ENCODE data around the gene MSANTD2.

The MSANTD2 gene

DNA sequence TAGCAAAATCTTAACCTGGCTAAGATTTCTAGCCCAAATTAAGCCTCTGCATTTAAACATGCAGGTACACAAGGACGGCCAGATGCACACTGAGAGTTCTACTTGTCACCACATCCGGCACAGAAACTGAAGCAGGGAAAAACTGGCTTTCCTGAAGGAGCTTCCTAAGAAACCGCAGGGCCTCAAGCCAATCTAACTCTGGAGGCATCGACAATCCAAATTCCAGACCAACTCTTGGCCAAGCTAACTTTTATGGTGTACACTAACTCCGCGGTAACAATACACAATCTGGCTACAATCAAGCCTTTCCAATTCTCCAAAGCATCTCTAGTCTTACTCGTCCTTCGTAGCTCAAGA lies 1.2 kb downstream of the MSANTD2 start:
- H3K4me3 ChIP-seq (ENCODE audit: low read length): peak overlapping the region; percentile 70
- peak; percentile 42 for DNase-seq (ENCODE audit: low read depth)
- TF ChIP-seq, protein P1, sequence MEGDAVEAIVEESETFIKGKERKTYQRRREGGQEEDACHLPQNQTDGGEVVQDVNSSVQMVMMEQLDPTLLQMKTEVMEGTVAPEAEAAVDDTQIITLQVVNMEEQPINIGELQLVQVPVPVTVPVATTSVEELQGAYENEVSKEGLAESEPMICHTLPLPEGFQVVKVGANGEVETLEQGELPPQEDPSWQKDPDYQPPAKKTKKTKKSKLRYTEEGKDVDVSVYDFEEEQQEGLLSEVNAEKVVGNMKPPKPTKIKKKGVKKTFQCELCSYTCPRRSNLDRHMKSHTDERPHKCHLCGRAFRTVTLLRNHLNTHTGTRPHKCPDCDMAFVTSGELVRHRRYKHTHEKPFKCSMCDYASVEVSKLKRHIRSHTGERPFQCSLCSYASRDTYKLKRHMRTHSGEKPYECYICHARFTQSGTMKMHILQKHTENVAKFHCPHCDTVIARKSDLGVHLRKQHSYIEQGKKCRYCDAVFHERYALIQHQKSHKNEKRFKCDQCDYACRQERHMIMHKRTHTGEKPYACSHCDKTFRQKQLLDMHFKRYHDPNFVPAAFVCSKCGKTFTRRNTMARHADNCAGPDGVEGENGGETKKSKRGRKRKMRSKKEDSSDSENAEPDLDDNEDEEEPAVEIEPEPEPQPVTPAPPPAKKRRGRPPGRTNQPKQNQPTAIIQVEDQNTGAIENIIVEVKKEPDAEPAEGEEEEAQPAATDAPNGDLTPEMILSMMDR (IDR thresholded peaks at IDR 0.05; ENCODE audit: insufficient read depth, low read depth, low read length, missing control alignments): no peak

DNA sequence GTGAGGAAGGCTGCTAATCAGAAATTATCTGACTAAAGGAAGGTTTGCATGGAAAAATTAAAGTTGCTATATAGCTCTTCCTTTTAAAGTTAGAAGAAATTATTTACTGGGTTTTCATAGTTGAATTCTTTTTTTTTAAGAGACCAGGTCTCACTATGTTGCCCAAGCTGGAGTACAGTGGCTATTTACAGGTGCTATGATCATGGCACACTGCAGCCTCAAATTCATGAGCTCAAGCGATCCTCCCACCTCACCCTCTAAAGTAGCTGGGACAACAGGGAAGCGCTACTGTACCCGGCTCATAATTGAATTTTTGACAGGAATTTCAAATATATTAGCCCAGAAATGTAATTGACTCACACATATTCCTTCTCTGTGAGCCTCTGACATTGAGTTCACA lies 3.9 kb downstream of the MSANTD2 start:
- DNase-seq (ENCODE audit: low read depth): no peak
- H3K4me3 ChIP-seq (ENCODE audit: low read length): no peak overlapping the region
- TF ChIP-seq, protein P1 (IDR thresholded peaks at IDR 0.05; ENCODE audit: insufficient read depth, low read depth, low read length, missing control alignments): no peak

DNA sequence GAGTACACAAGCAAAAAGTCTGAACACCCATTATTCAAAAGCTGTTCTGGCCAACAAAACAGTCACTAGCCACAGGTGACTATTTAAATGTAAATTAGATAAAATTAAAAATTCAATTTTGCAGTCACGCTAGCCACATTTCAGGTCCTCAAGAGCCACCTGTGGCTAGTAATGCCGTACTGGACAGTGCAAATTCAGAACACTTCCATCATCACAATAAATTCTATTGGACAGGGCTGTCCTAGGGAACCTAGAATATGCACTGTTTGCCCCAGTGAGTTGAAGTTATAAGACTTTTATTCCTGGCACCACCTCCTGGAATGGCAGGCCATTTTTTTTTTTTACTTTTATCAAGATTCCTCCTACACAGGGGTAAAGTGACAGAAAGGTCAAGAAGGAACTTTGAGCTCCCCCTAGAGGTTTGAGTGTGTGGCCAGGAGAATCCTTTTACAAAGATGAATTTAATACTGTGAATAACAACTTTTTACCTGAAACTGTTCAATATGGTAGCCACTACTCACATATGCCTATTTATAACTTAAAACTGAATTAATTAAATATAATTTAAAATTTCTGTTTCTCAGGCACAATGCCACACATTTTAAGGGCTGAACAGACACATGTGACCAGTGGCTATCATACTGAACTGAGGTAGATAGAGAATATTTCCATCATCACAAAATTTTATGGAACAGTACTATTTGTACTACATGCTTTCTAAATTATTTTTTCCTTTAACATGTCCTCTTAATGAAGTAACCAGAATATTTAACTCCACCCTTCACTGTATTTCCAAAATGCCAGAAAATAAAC lies 6.5 kb downstream of the MSANTD2 start:
- TF ChIP-seq, protein P1 (IDR thresholded peaks at IDR 0.05; ENCODE audit: insufficient read depth, low read depth, low read length, missing control alignments): peak; percentile 81
- DNase-seq (ENCODE audit: low read depth): peak; percentile 63
- no peak overlapping the region for H3K4me3 ChIP-seq (ENCODE audit: low read length)

DNA sequence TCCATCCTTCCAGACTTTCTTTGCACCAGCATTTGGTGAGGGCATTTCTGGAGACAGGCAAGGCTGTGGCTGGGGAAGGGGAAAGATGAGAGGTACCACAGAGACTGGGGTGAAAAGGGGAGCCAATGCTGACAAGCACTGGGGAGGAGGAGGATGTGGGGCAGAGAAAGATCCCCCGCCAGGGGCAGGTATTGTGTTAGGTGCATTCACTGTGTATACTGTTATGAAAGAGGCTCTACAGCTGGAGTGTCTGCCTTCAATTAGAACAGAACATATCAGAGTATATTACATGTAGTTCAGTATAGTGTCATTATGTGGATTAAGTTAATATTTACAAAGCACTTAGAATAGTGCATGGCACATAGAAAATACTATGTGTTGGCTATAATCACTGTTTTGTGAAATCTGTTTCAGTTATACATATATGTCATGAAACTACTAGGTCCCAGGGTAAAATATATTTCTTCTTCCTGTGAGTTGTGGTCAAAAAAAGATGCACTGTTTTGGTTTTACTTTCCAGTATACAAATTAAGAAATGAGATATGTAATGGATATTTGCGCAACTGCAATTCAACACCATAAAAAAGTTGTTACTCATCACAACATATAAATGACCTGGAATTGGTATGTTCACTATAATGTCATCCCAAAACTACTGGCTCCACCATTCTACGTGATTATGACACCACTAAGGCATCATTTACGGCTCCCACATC lies 8.4 kb downstream of the MSANTD2 start:
- peak; percentile 21 for DNase-seq (ENCODE audit: low read depth)
- no peak overlapping the region for H3K4me3 ChIP-seq (ENCODE audit: low read length)
- TF ChIP-seq, protein P1 (IDR thresholded peaks at IDR 0.05; ENCODE audit: insufficient read depth, low read depth, low read length, missing control alignments): no peak

DNA sequence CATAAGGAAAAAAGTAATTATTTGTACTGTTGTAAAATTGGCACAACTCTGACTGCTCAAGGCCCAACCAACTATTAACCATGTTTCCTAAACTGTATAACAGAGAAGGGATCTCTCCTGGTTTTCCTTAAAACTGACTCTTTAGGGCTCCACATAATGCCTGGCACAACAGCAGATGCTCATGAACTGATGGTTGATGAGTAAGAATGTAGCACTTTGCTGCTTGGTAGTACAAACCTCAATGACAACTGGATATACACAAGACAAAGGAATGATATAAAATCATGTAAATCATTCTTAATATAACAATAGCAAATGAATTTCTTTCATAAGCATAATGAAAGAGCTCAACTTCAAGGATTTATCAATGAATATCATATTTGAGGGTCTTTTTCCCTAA lies 11.7 kb downstream of the MSANTD2 start:
- no peak for DNase-seq (ENCODE audit: low read depth)
- H3K4me3 ChIP-seq (ENCODE audit: low read length): no peak overlapping the region
- TF ChIP-seq, protein P1 (IDR thresholded peaks at IDR 0.05; ENCODE audit: insufficient read depth, low read depth, low read length, missing control alignments): no peak

DNA sequence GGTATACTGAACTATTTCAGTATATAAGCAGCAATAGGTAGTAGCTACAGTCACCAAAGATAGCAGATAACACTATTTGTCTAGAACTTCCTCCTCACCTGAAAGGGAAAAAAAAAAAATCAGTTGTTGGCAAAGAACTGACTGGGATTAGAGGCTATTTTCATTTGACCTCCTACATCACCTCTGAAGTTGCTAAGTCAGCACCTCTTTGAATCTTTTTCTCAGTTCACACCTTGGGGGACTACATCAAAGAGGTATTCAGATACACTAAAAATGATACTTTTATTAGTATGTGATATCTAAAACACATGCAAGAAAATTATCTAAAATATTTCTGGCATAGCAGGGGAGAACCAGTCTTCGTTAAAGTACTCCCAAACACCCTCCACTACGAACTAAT lies 16.2 kb downstream of the MSANTD2 start:
- DNase-seq (ENCODE audit: low read depth): no peak
- TF ChIP-seq, protein P1 (IDR thresholded peaks at IDR 0.05; ENCODE audit: insufficient read depth, low read depth, low read length, missing control alignments): no peak
- no peak overlapping the region for H3K4me3 ChIP-seq (ENCODE audit: low read length)

All from epithelial cell of esophagus (primary cell).